ENCODE results near the gene SERPING1. TPM values are rescaled to one million over a fixed set of nuclear protein-coding genes. Genes with fewer than 3 reads are reported as not detected.
A peak's percentile ranks its signal among the peaks of the same experiment; 100 is the strongest.

The SERPING1 gene
- total RNA-seq = not detected in 2 replicates

GRCh38 chr11:57597461-57597915, at the start of gene SERPING1:
TSS of gene SERPING1 (plus strand) at chr11:57597685. CDS start at chr11:57598271, 586 bp downstream.

GRCh38 chr11:57567515-57568329, 29.8 kb upstream of the SERPING1 start, which contains the start of gene UBE2L6:
TSS of gene UBE2L6 (minus strand) at chr11:57567672. CDS start at chr11:57567611, 61 bp downstream.

GRCh38 chr11:57649826-57650738, 52.6 kb downstream of the SERPING1 start, which contains the start of gene YPEL4:
TSS of gene YPEL4 (minus strand) at chr11:57649912. CDS start at chr11:57647107, 2,805 bp downstream.

GRCh38 chr11:57657194-57658022, 59.9 kb downstream of the SERPING1 start, which contains the start of gene CLP1:
TSS of gene CLP1 (plus strand) at chr11:57657762. CDS start at chr11:57659477, 1,715 bp downstream.

Small RNA genes within 50 kb of the gene (small RNA-seq; reads per million reads assigned to genes)
- gene MIR130A = 631 reads per million, percentile 99 among the genes with 10 or more reads in this experiment

Other genes starting within 250 kb of the SERPING1 start
- not detected in 2 replicates for gene PRG3, start 216.5 kb upstream of the SERPING1 start, total RNA-seq
- not detected in 2 replicates for gene PRG2, start 207.0 kb upstream of the SERPING1 start, total RNA-seq
- 107 and 123 TPM in 2 replicates for gene SLC43A3, start 170.6 kb upstream of the SERPING1 start, total RNA-seq
- under 0.01 and 0.19 TPM in 2 replicates for gene RTN4RL2, start 137.2 kb upstream of the SERPING1 start, total RNA-seq
- 10.7 and 13.1 TPM in 2 replicates for gene SLC43A1, start 82.0 kb upstream of the SERPING1 start, total RNA-seq
- 31.0 and 40.9 TPM in 2 replicates for gene TIMM10, start 66.9 kb upstream of the SERPING1 start, total RNA-seq
- not detected in 2 replicates for gene SMTNL1, start 60.1 kb upstream of the SERPING1 start, total RNA-seq
- 19.6 and 29.1 TPM in 2 replicates for gene UBE2L6, start 30.0 kb upstream of the SERPING1 start, total RNA-seq
- gene YPEL4, start 52.2 kb downstream of the SERPING1 start, total RNA-seq = under 0.01 and 0.29 TPM in 2 replicates
- 20.6 and 23.5 TPM in 2 replicates for gene CLP1, start 60.1 kb downstream of the SERPING1 start, total RNA-seq
- gene ZDHHC5, start 70.4 kb downstream of the SERPING1 start, total RNA-seq = 62.7 and 67.0 TPM in 2 replicates
- 18.2 and 23.5 TPM in 2 replicates for gene MED19, start 114.5 kb downstream of the SERPING1 start, total RNA-seq
- 61.1 and 66.9 TPM in 2 replicates for gene TMX2, start 114.9 kb downstream of the SERPING1 start, total RNA-seq
- 84.6 and 99.4 TPM in 2 replicates for gene SELENOH, start 143.8 kb downstream of the SERPING1 start, total RNA-seq
- gene BTBD18, start 154.1 kb downstream of the SERPING1 start, total RNA-seq = not detected in 2 replicates
- 292 TPM in 2 replicates for gene CTNND1, start 164.1 kb downstream of the SERPING1 start, total RNA-seq

Measured in vein endothelial cell (primary cell).